ENCODE measurements around the gene EIF2D.
"Not testable (repeated sequence)": the region's sequence is repeated elsewhere in the genome, so short reads cannot be mapped to it uniquely, and the experiment has no call there.

GRCh38 chr1:206626396-206626795 is 14.1 kb upstream of the EIF2D start:
- TF ChIP-seq CTCF (conservative IDR thresholded peaks at IDR 0.05); ZFX (IDR thresholded peaks at IDR 0.05): not testable (repeated sequence)

Data from C4-2B (cell line).